ENCODE measurements around the gene SURF2. TPM values are rescaled to one million over a fixed set of nuclear protein-coding genes. Genes with fewer than 3 reads are reported as not detected.
"Not testable (repeated sequence)": the region's sequence is repeated elsewhere in the genome, so short reads cannot be mapped to it uniquely, and the experiment has no call there.

SURF2 gene
- total RNA-seq, 1 experiment from 2014 or later, result 103 TPM

DNA sequence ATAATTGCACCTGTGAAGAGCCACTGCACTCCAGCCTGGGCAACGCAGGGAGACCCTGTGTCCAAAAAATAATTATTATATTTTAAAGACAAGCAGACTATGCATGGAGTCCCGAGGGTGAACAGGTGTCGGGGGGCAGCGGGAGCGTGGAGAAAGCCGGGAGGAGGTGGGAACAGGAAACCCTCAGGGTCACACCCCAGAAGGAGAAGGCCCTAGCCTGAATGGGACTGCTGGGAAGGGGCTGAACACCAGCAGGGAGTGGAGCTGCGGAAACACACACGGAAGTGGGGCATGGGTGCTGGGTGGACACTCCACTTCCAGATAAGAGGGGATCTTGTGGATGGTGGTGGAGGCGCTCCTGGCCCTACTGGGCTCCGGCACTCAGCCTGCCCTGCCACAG lies 33.1 kb upstream of the SURF2 start:
- H3K9ac ChIP-seq (ENCODE audit: low read length), result no peak overlapping the region
- no peak for ATAC-seq
- H3K36me3 ChIP-seq (ENCODE audit: low read depth, low read length), result no peaks in the 10 kb centered on the region
- TF ChIP-seq EZH2phosphoT487 (IDR thresholded peaks at IDR 0.05; ENCODE audit: borderline replicate concordance, low read length) (no peak), EZH2 (IDR thresholded peaks at IDR 0.05; ENCODE audit: low read length, unreplicated experiment) (no peak)
- TF ChIP-seq, protein P1, sequence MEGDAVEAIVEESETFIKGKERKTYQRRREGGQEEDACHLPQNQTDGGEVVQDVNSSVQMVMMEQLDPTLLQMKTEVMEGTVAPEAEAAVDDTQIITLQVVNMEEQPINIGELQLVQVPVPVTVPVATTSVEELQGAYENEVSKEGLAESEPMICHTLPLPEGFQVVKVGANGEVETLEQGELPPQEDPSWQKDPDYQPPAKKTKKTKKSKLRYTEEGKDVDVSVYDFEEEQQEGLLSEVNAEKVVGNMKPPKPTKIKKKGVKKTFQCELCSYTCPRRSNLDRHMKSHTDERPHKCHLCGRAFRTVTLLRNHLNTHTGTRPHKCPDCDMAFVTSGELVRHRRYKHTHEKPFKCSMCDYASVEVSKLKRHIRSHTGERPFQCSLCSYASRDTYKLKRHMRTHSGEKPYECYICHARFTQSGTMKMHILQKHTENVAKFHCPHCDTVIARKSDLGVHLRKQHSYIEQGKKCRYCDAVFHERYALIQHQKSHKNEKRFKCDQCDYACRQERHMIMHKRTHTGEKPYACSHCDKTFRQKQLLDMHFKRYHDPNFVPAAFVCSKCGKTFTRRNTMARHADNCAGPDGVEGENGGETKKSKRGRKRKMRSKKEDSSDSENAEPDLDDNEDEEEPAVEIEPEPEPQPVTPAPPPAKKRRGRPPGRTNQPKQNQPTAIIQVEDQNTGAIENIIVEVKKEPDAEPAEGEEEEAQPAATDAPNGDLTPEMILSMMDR (conservative IDR thresholded peaks at IDR 0.05; ENCODE audit: low read depth, low read length), result no peak
- no peaks in the 10 kb centered on the region for H3F3A ChIP-seq (ENCODE audit: low read length, unreplicated experiment)
- ChIA-PET POLR2A (ENCODE audit: unreplicated experiment) (no interaction called here), CTCF (no interaction called here)
- no peak for DNase-seq
- H2AFZ ChIP-seq (ENCODE audit: low read length), result no peak overlapping the region
- H3K4me2 ChIP-seq (ENCODE audit: low read length), result no peak overlapping the region
- intact Hi-C loops (cut with micrococcal nuclease), result no loop called here
- H3K9me2 ChIP-seq (replicated peaks; ENCODE audit: low read length), result no peaks in the 10 kb centered on the region
- H3K27ac ChIP-seq (ENCODE audit: low read length), result no peak overlapping the region
- no peaks in the 10 kb centered on the region for H3K9me3 ChIP-seq (ENCODE audit: low read length)
- H4K20me1 ChIP-seq (ENCODE audit: low read length), result no peaks in the 10 kb centered on the region
- H3K27me3 ChIP-seq (ENCODE audit: low read length), result no peaks in the 10 kb centered on the region
- no peaks in the 10 kb centered on the region for H3K4me1 ChIP-seq (ENCODE audit: insufficient read depth, low read length)
- BruUV-seq (replicated peaks), result no TSS peak
- no peak overlapping the region for H3K4me3 ChIP-seq (ENCODE audit: low read length)
- H3K79me2 ChIP-seq (ENCODE audit: low read length), result no peaks in the 10 kb centered on the region

DNA sequence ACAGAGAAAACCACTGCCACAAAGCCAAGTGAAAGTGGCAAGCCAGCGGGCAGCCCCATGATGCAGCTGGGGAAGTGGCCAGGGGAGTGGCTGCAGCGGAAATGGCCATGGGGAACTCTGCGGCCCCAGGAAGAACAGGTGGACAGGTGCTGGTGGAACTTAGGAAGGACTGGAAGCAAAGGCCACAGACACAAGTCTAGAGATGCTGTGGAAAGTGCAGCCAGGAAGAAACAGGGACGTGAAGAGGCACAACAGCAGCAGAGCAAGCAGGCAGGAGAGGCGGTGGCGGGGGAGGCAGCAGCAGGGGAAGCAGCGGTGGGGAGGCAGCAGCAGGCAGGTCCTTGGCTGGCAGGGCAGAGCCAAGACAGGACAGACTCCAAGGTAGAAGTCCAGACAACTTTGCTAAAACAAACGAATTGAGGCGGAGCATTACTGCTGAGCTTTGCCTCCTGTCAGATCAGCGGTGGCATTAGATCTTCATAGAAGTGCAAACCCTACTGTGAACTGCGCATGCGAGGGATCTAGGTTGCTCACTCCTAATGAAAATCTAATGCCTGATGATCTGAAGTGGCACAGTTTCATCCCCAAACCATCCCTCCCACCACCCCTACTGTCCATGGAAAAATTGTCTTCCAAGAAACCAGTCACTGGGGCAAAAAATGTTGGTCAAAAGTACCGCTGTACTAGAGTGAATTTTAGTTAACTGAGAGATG lies 32.2 kb upstream of the SURF2 start:
- BruUV-seq (replicated peaks), result no TSS peak
- no peak for DNase-seq
- Histone ChIP-seq H3K4me3 (ENCODE audit: low read length) (no peak overlapping the region), H3K27me3 (ENCODE audit: low read length) (no peaks in the 10 kb centered on the region), H3F3A (ENCODE audit: low read length, unreplicated experiment) (no peaks in the 10 kb centered on the region), H3K36me3 (ENCODE audit: low read depth, low read length) (no peaks in the 10 kb centered on the region), H3K27ac (ENCODE audit: low read length) (no peak overlapping the region), H3K79me2 (ENCODE audit: low read length) (no peaks in the 10 kb centered on the region), H3K9me3 (ENCODE audit: low read length) (no peaks in the 10 kb centered on the region), H3K9ac (ENCODE audit: low read length) (no peak overlapping the region), H4K20me1 (ENCODE audit: low read length) (no peaks in the 10 kb centered on the region), H2AFZ (ENCODE audit: low read length) (no peak overlapping the region), H3K4me2 (ENCODE audit: low read length) (no peak overlapping the region), H3K9me2 (replicated peaks; ENCODE audit: low read length) (no peaks in the 10 kb centered on the region), H3K4me1 (ENCODE audit: insufficient read depth, low read length) (no peaks in the 10 kb centered on the region)
- no peak for ATAC-seq
- intact Hi-C loops (cut with micrococcal nuclease), result no loop called here
- POLR2A ChIA-PET (ENCODE audit: unreplicated experiment), result no interaction called here
- CTCF ChIA-PET, result no interaction called here
- no peak for TF ChIP-seq EZH2 (IDR thresholded peaks at IDR 0.05; ENCODE audit: low read length, unreplicated experiment)
- TF ChIP-seq EZH2phosphoT487 (IDR thresholded peaks at IDR 0.05; ENCODE audit: borderline replicate concordance, low read length), result no peak
- TF ChIP-seq, protein P1 (conservative IDR thresholded peaks at IDR 0.05; ENCODE audit: low read depth, low read length), result no peak

DNA sequence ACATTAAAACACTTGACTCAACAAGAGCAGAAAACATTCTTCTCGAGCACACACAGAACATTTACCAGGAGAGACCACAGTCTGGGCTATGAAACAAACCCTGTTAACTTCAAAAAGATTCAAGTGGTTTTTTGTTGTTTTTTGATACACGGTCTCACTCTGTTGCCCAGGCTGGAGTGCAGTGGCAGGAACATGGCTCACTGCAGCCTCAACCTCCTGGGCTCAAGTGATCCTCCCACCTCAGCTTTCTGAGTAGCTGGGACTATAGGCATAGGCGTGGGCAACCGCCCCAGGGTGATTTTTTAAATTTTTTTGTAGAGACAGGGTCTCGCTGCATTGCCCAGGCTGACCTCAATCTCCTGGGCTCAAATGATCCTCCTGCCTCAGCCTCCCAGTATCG lies 29.3 kb upstream of the SURF2 start:
- H3K27me3 ChIP-seq (ENCODE audit: low read length); H3K9ac ChIP-seq (ENCODE audit: low read length); H3F3A ChIP-seq (ENCODE audit: low read length, unreplicated experiment); H3K9me3 ChIP-seq (ENCODE audit: low read length); intact Hi-C loops (cut with micrococcal nuclease); H3K4me3 ChIP-seq (ENCODE audit: low read length); H3K79me2 ChIP-seq (ENCODE audit: low read length); POLR2A ChIA-PET (ENCODE audit: unreplicated experiment); H3K9me2 ChIP-seq (replicated peaks; ENCODE audit: low read length); H3K4me1 ChIP-seq (ENCODE audit: insufficient read depth, low read length); H2AFZ ChIP-seq (ENCODE audit: low read length); H3K27ac ChIP-seq (ENCODE audit: low read length); DNase-seq; H3K4me2 ChIP-seq (ENCODE audit: low read length); CTCF ChIA-PET; H4K20me1 ChIP-seq (ENCODE audit: low read length); BruUV-seq (replicated peaks); ATAC-seq: not testable (repeated sequence)
- H3K36me3 ChIP-seq (ENCODE audit: low read depth, low read length), result peaks cover 10% of the 10 kb centered on the region; the same call in 1 of the 2 replicates
